CD14-positive monocyte (primary cell): Measurements from ENCODE around the gene CCDC188. TPM values are rescaled to one million over a fixed set of nuclear protein-coding genes. Genes with fewer than 3 reads are reported as not detected.

ENCODE experiments used
- DNase-seq, 3 donors: peaks; one replicate each; pipeline ENCODE4 v3.0.0-alpha.2; 2011 to 2022
- H2AFZ ChIP-seq: 2 replicates; pipeline ENCODE4 v1.6.0; 2012; ENCODE audit warnings: mild to moderate bottlenecking, low read depth, low read length, inconsistent platforms; ENCODE audit not compliant: insufficient read depth, poor library complexity, severe bottlenecking
- H3K27ac ChIP-seq, 2 donors: 1 replicate in 1 of 2; 2 replicates in 1 of 2; pipeline ENCODE4 v1.5.1; 2012 to 2013; ENCODE audit warnings: low read length in 2 of 2, control low read depth in 1 of 2, inconsistent platforms in 1 of 2, low read depth in 1 of 2, mild to moderate bottlenecking in 1 of 2
- H3K27me3 ChIP-seq, 2 donors: one replicate each; pipeline versions ENCODE4 v1.6.0 to v1.6.1; 2011 to 2013; ENCODE audit warnings: low read length in 2 of 2; ENCODE audit not compliant: control insufficient read depth in 2 of 2, insufficient read depth in 2 of 2
- H3K36me3 ChIP-seq, 2 donors: replicated peaks in 1 of 2; 1 replicate in 1 of 2; 2 replicates in 1 of 2; pipeline versions ENCODE4 v1.5.1 to v1.6.1; 2012 to 2013; ENCODE audit warnings: low read length in 2 of 2, control low read depth in 1 of 2, inconsistent platforms in 1 of 2, mild to moderate bottlenecking in 1 of 2; ENCODE audit not compliant: insufficient read depth in 2 of 2, control insufficient read depth in 1 of 2
- H3K4me1 ChIP-seq, 2 donors: 1 replicate in 1 of 2; 2 replicates in 1 of 2; pipeline versions ENCODE4 v1.5.1 to v1.6.1; 2012 to 2013; ENCODE audit warnings: low read length in 2 of 2, control low read depth in 1 of 2, inconsistent platforms in 1 of 2, mild to moderate bottlenecking in 1 of 2, moderate library complexity in 1 of 2; ENCODE audit not compliant: insufficient read depth in 2 of 2, control insufficient read depth in 1 of 2
- H3K4me2 ChIP-seq: replicated peaks from 2 replicates; pipeline ENCODE3; 2012; ENCODE audit warnings: low read length, moderate library complexity, mild to moderate bottlenecking; ENCODE audit not compliant: poor library complexity, severe bottlenecking; ENCODE audit errors: extremely low read depth
- H3K4me3 ChIP-seq, 3 experiments: fragments of 200-600 bp in 1 of 3; sonication (generic) in 1 of 3; replicated peaks in 1 of 3; 1 replicate in 2 of 3; 2 replicates in 1 of 3; pipeline ENCODE4 v1.5.1; 2011 to 2013; ENCODE audit warnings: low read length in 3 of 3, mild to moderate bottlenecking in 3 of 3, control low read depth in 2 of 3, low read depth in 2 of 3, inconsistent platforms in 1 of 3, moderate library complexity in 1 of 3
- H3K79me2 ChIP-seq: 2 replicates; pipeline ENCODE4 v1.6.0; 2012; ENCODE audit warnings: mild to moderate bottlenecking, control low read depth, inconsistent platforms, low read length, moderate library complexity; ENCODE audit not compliant: insufficient read depth
- H3K9ac ChIP-seq: 2 replicates; pipeline ENCODE4 v1.6.0; 2017; ENCODE audit warnings: low read length, mild to moderate bottlenecking; ENCODE audit not compliant: insufficient read depth, poor library complexity, severe bottlenecking
- H3K9me3 ChIP-seq, 2 donors: replicated peaks in 1 of 2; 1 replicate in 1 of 2; 2 replicates in 1 of 2; pipeline versions ENCODE4 v1.5.1 to v1.6.1; 2012 to 2013; ENCODE audit warnings: low read length in 2 of 2, control low read depth in 1 of 2; ENCODE audit not compliant: control insufficient read depth in 1 of 2, insufficient read depth in 1 of 2
- H4K20me1 ChIP-seq: 2 replicates; pipeline ENCODE4 v1.6.0; 2012; ENCODE audit warnings: mild to moderate bottlenecking, low read length, control low read depth, moderate library complexity; ENCODE audit not compliant: insufficient read depth
- H3K27ac Mint-ChIP-seq, 7 donors: one replicate each; pipeline ENCODE4 v1.8.0; 2020; ENCODE audit warnings: mild to moderate bottlenecking in 7 of 7, mixed read lengths in 7 of 7, moderate library complexity in 6 of 7, inconsistent platforms in 2 of 7
- H3K27me3 Mint-ChIP-seq, 3 donors: one replicate each; pipeline ENCODE4 v1.8.0; 2021 to 2022; ENCODE audit warnings: low read depth in 3 of 3, mild to moderate bottlenecking in 3 of 3, mixed read lengths in 3 of 3, moderate library complexity in 3 of 3, inconsistent platforms in 1 of 3
- H3K36me3 Mint-ChIP-seq, 2 donors: one replicate each; pipeline ENCODE4 v1.8.0; 2020; ENCODE audit warnings: mixed read lengths in 2 of 2, inconsistent platforms in 1 of 2, mild to moderate bottlenecking in 1 of 2
- H3K4me1 Mint-ChIP-seq: one replicate; pipeline ENCODE4 v1.8.0; 2020; ENCODE audit warnings: mild to moderate bottlenecking, mixed read lengths
- H3K4me3 Mint-ChIP-seq, 2 donors: one replicate each; pipeline ENCODE4 v1.8.0; 2020; ENCODE audit warnings: mild to moderate bottlenecking in 2 of 2, mixed read lengths in 2 of 2, moderate library complexity in 1 of 2
- H3K9me3 Mint-ChIP-seq, 7 donors: one replicate each; pipeline ENCODE4 v1.8.0; 2020 to 2022; ENCODE audit warnings: mixed read lengths in 7 of 7, mild to moderate bottlenecking in 6 of 7, moderate library complexity in 6 of 7, inconsistent platforms in 2 of 7
- CTCF ChIP-seq: fragments of 200-600 bp; IDR thresholded peaks from one replicate; pipeline ENCODE4 v1.8.0; 2022; ENCODE audit warnings: antibody characterized with exemption, mild to moderate bottlenecking
- WGBS: methylation state at CpG from one replicate; pipeline ENCODE4 v1.1.5; 2013; ENCODE audit warnings: missing lambda C conversion rate; ENCODE audit not compliant: insufficient coverage; 5-methylcytosine and 5-hydroxymethylcytosine counted together
- intact Hi-C, 2 donors: fragments of 100-400 bp; cut with micrococcal nuclease; formaldehyde crosslinking; loops; one replicate each; pipeline versions ENCODE4 v1.15.0 to v1.15.1; 2023
- polyA plus RNA-seq, 3 donors: library from polyadenylated mRNA; depleted of rRNA in 1 of 3; unstranded in 2 of 3; stranded (reverse) in 1 of 3; fragments of 300-500 nt in 2 of 3; fragments of >200 nt in 1 of 3; fragmentation: Illumina TruSeq in 2 of 3; gene quantifications; 1 replicate in 2 of 3; 2 replicates in 1 of 3; pipeline ENCODE4 v1.2.3, GENCODE V29; 2012 to 2021

CCDC188 gene
- polyA plus RNA-seq, 3 donors, result 0.15 TPM; not detected in 2

GRCh38 chr22:20181194-20181883, 30.5 kb upstream of the CCDC188 start:
- no peaks in the 10 kb centered on the region for H3K27me3 ChIP-seq
- peaks cover 1 to 3% (median 2%) of the 10 kb centered on the region in 3 donors for H3K27me3 Mint-ChIP-seq

GRCh38 chr22:20180640-20181039, 29.8 kb upstream of the CCDC188 start:
- WGBS, result 74% methylated on average over 5 of the region's 8 CpGs
- DNase-seq, result no peak
- H4K20me1 ChIP-seq, result no peaks in the 10 kb centered on the region
- intact Hi-C loops, result no loop called here
- TF ChIP-seq CTCF, result no peak
- peaks cover under 1 to 2% (median 1%) of the 10 kb centered on the region in 3 donors for H3K27me3 Mint-ChIP-seq
- no peak overlapping the region for H3K9ac ChIP-seq
- H3K79me2 ChIP-seq, result no peaks in the 10 kb centered on the region
- no peaks in the 10 kb centered on the region for H3K9me3 Mint-ChIP-seq
- no peak overlapping the region for H2AFZ ChIP-seq
- no peak overlapping the region for H3K27ac ChIP-seq
- no peak overlapping the region for H3K4me3 Mint-ChIP-seq
- H3K4me1 Mint-ChIP-seq, result no peaks in the 10 kb centered on the region
- no peaks in the 10 kb centered on the region for H3K4me1 ChIP-seq
- H3K27me3 ChIP-seq, result no peaks in the 10 kb centered on the region
- H3K36me3 Mint-ChIP-seq, result no peaks in the 10 kb centered on the region
- no peaks in the 10 kb centered on the region for H3K36me3 ChIP-seq
- peak overlapping the region in 1 of 7 donors; percentile 28 for H3K27ac Mint-ChIP-seq
- H3K9me3 ChIP-seq, result no peaks in the 10 kb centered on the region
- no peak overlapping the region for H3K4me3 ChIP-seq
- no peak overlapping the region for H3K4me2 ChIP-seq

More at GRCh38 chr22:20181194-20181883, 30.5 kb upstream of the CCDC188 start:
- TF ChIP-seq CTCF, result no peak
- Histone ChIP-seq H3K79me2 (no peaks in the 10 kb centered on the region), H3K36me3 (no peaks in the 10 kb centered on the region), H3K9ac (no peak overlapping the region), H3K9me3 (no peaks in the 10 kb centered on the region), H3K27ac (no peak overlapping the region), H3K4me3 (no peak overlapping the region), H4K20me1 (no peaks in the 10 kb centered on the region), H3K4me2 (no peak overlapping the region), H2AFZ (no peak overlapping the region), H3K4me1 (no peaks in the 10 kb centered on the region)
- no peaks in the 10 kb centered on the region for H3K4me1 Mint-ChIP-seq
- H3K36me3 Mint-ChIP-seq, result no peaks in the 10 kb centered on the region
- no peak for DNase-seq
- no peak overlapping the region for H3K4me3 Mint-ChIP-seq
- H3K9me3 Mint-ChIP-seq, result no peaks in the 10 kb centered on the region
- intact Hi-C loops, result no loop called here
- 88% methylated on average over 6 of the region's 17 CpGs for WGBS
- H3K27ac Mint-ChIP-seq, result peak overlapping the region in 1 of 7 donors; percentile 28
